Measurements from ENCODE around the gene SMCO2. TPM values are rescaled to one million over a fixed set of nuclear protein-coding genes. Genes with fewer than 3 reads are reported as not detected.

SMCO2 gene
- total and polyA plus RNA-seq, 10 of the 15 experiments (the other 5 are each of a cell fraction or from before 2014, with no cell fraction given): 0.11 to 2.3 (median 0.67) TPM

DNA sequence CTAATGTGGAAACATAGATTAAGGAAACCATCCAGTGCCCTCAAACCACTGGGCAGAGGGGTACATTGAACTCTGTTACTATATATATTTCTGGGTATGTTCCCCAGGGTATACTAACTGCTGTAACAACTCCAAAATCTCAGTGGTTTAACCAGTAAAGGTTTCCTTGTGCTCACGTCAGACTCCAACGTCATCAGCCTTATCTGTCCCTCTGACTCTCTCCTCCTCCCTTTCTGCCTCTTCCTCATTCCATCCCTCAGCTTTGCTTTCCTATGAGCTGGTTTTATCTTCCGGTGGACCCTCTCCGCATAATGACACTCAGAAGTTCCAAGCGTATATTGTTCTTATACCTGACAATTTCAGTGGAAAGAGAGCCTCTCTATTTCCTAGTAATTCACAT lies 21.2 kb upstream of the SMCO2 start:
- Histone ChIP-seq H3K36me3 (ENCODE audit: control insufficient read depth in 2 of 2, insufficient read depth in 2 of 2, low read length in 1 of 2) (peaks cover 0 to 3% of the 10 kb centered on the region in 2 experiments; a peak in 2 of 4 replicates), H3K27me3 (replicated peaks in 1 of 2; ENCODE audit: control insufficient read depth in 2 of 2, insufficient read depth in 2 of 2, low read length in 1 of 2) (no peaks in the 10 kb centered on the region), H3K4me3 (no peak overlapping the region), H2AFZ (ENCODE audit: control insufficient read depth, low read depth, low read length) (no peak overlapping the region), H3K9ac (ENCODE audit: control insufficient read depth, insufficient read depth, low read length) (no peak overlapping the region), H4K20me1 (ENCODE audit: control insufficient read depth, insufficient read depth) (no peaks in the 10 kb centered on the region), H3K9me3 (replicated peaks; ENCODE audit: control insufficient read depth, insufficient read depth, low read length) (no peaks in the 10 kb centered on the region), H3K4me1 (ENCODE audit: control insufficient read depth, insufficient read depth, low read length) (no peaks in the 10 kb centered on the region), H3K79me2 (ENCODE audit: control insufficient read depth, insufficient read depth, low read length) (no peaks in the 10 kb centered on the region), H3K27ac (ENCODE audit: control insufficient read depth, insufficient read depth) (no peak overlapping the region), H3K4me2 (ENCODE audit: control insufficient read depth, insufficient read depth) (no peak overlapping the region)
- SMC1A ChIA-PET (ENCODE audit: uncharacterized antibody, unreplicated experiment): interaction anchor here (1.3 to 1.4 kb wide), 2 partner anchors 9 to 227 kb away, joined by 3 to 6 read pairs; no protein-coding TSS in a partner anchor
- intact Hi-C loops (cut with micrococcal nuclease; ENCODE audit: unreplicated experiment): no loop called here
- in situ Hi-C loops (cut with MboI): loop anchor here (25.0 kb wide), 1 partner anchor 237 kb away; no protein-coding TSS in a partner anchor
- POLR2A ChIA-PET: no interaction called here
- RAD21 ChIA-PET (ENCODE audit: unreplicated experiment): no interaction called here
- ATAC-seq (no peak), FAIRE-seq (no peak), DNase-seq (ENCODE audit: low read depth, low spot score) (no peak)
- 91% methylated on average over 5 of the region's 5 CpGs for WGBS (ENCODE audit: insufficient coverage, insufficient replicate concordance, low lambda C conversion rate, missing lambda C conversion rate)
- CTCF ChIA-PET: interaction anchor here (1.0 to 2.9 kb wide), 8 partner anchors 9 to 280 kb away, joined by 3 to 30 read pairs (median 5); no protein-coding TSS in a partner anchor
- no TSS peak for BruUV-seq (replicated peaks)
- TF ChIP-seq, protein P1, sequence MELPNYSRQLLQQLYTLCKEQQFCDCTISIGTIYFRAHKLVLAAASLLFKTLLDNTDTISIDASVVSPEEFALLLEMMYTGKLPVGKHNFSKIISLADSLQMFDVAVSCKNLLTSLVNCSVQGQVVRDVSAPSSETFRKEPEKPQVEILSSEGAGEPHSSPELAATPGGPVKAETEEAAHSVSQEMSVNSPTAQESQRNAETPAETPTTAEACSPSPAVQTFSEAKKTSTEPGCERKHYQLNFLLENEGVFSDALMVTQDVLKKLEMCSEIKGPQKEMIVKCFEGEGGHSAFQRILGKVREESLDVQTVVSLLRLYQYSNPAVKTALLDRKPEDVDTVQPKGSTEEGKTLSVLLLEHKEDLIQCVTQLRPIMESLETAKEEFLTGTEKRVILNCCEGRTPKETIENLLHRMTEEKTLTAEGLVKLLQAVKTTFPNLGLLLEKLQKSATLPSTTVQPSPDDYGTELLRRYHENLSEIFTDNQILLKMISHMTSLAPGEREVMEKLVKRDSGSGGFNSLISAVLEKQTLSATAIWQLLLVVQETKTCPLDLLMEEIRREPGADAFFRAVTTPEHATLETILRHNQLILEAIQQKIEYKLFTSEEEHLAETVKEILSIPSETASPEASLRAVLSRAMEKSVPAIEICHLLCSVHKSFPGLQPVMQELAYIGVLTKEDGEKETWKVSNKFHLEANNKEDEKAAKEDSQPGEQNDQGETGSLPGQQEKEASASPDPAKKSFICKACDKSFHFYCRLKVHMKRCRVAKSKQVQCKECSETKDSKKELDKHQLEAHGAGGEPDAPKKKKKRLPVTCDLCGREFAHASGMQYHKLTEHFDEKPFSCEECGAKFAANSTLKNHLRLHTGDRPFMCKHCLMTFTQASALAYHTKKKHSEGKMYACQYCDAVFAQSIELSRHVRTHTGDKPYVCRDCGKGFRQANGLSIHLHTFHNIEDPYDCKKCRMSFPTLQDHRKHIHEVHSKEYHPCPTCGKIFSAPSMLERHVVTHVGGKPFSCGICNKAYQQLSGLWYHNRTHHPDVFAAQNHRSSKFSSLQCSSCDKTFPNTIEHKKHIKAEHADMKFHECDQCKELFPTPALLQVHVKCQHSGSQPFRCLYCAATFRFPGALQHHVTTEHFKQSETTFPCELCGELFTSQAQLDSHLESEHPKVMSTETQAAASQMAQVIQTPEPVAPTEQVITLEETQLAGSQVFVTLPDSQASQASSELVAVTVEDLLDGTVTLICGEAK (IDR thresholded peaks at IDR 0.05; ENCODE audit: borderline replicate concordance): no peak
- TF ChIP-seq PAX8 (IDR thresholded peaks at IDR 0.05): no peak
- TF ChIP-seq, protein P2, sequence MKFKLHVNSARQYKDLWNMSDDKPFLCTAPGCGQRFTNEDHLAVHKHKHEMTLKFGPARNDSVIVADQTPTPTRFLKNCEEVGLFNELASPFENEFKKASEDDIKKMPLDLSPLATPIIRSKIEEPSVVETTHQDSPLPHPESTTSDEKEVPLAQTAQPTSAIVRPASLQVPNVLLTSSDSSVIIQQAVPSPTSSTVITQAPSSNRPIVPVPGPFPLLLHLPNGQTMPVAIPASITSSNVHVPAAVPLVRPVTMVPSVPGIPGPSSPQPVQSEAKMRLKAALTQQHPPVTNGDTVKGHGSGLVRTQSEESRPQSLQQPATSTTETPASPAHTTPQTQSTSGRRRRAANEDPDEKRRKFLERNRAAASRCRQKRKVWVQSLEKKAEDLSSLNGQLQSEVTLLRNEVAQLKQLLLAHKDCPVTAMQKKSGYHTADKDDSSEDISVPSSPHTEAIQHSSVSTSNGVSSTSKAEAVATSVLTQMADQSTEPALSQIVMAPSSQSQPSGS (IDR thresholded peaks at IDR 0.05; ENCODE audit: low read length): no peak
- TF ChIP-seq NFIC (IDR thresholded peaks at IDR 0.05; ENCODE audit: low read depth, low read length): no peak
- TF ChIP-seq NR2C2 (IDR thresholded peaks at IDR 0.05; ENCODE audit: borderline replicate concordance, control insufficient read depth, insufficient read length, low read depth): no peak
- TF ChIP-seq, protein P3, sequence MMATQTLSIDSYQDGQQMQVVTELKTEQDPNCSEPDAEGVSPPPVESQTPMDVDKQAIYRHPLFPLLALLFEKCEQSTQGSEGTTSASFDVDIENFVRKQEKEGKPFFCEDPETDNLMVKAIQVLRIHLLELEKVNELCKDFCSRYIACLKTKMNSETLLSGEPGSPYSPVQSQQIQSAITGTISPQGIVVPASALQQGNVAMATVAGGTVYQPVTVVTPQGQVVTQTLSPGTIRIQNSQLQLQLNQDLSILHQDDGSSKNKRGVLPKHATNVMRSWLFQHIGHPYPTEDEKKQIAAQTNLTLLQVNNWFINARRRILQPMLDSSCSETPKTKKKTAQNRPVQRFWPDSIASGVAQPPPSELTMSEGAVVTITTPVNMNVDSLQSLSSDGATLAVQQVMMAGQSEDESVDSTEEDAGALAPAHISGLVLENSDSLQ (IDR thresholded peaks at IDR 0.05): no peak
- TF ChIP-seq ZNF24 (IDR thresholded peaks at IDR 0.05): no peak
- TF ChIP-seq, protein P4, sequence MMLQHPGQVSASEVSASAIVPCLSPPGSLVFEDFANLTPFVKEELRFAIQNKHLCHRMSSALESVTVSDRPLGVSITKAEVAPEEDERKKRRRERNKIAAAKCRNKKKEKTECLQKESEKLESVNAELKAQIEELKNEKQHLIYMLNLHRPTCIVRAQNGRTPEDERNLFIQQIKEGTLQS (IDR thresholded peaks at IDR 0.05; ENCODE audit: borderline replicate concordance, extremely low read depth, low read depth, low read length): no peak
- TF ChIP-seq BACH1 (IDR thresholded peaks at IDR 0.05; ENCODE audit: borderline replicate concordance): no peak
- no peak for TF ChIP-seq STAT3 (IDR thresholded peaks at IDR 0.05; ENCODE audit: low read depth, low read length)
- no peak for TF ChIP-seq HCFC1 (IDR thresholded peaks at IDR 0.05; ENCODE audit: low read length)
- TF ChIP-seq, protein P5, sequence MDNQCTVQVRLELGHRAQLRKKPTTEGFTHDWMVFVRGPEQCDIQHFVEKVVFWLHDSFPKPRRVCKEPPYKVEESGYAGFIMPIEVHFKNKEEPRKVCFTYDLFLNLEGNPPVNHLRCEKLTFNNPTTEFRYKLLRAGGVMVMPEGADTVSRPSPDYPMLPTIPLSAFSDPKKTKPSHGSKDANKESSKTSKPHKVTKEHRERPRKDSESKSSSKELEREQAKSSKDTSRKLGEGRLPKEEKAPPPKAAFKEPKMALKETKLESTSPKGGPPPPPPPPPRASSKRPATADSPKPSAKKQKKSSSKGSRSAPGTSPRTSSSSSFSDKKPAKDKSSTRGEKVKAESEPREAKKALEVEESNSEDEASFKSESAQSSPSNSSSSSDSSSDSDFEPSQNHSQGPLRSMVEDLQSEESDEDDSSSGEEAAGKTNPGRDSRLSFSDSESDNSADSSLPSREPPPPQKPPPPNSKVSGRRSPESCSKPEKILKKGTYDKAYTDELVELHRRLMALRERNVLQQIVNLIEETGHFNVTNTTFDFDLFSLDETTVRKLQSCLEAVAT (IDR thresholded peaks at IDR 0.05): no peak
- no peak for TF ChIP-seq ZNF274 (IDR thresholded peaks at IDR 0.05; ENCODE audit: insufficient read depth, insufficient read length)
- no peak for TF ChIP-seq JUND (IDR thresholded peaks at IDR 0.05; ENCODE audit: low read depth, low read length)
- TF ChIP-seq GATAD2B (conservative IDR thresholded peaks at IDR 0.05; ENCODE audit: low read depth): no peak

All from GM12878 (cell line).